Right lung (tissue), 10 donors: ENCODE measurements around the gene LGALS14. TPM values are rescaled to one million over a fixed set of nuclear protein-coding genes. Genes with fewer than 3 reads are reported as not detected.
A peak's percentile ranks its signal among the peaks of the same experiment; 100 is the strongest.
"Not testable (repeated sequence)": the region's sequence is repeated elsewhere in the genome, so short reads cannot be mapped to it uniquely, and the experiment has no call there.

Experiments
- DNase-seq, 2 donors: peaks; one replicate each; pipeline ENCODE4 v3.0.0-alpha.2; 2013
- long read RNA-seq, 8 donors: transcript quantifications; one replicate each; lab custom pipeline, GENCODE V29; 2026
- polyA plus RNA-seq, 5 donors: library from polyadenylated mRNA; unstranded; fragments of 120-200 nt; gene quantifications; one replicate each; pipeline versions ENCODE4 v1.2.1 to v1.2.3, GENCODE V29; 2013; ENCODE audit warnings: inconsistent platforms in 1 of 5, low replicate concordance in 1 of 5; ENCODE audit not compliant: insufficient read length in 5 of 5, insufficient read depth in 1 of 5

Gene LGALS14
- polyA plus RNA-seq, result under 1 TPM in 1 of 5 donors, not detected in 4; 0.37 TPM
- long read RNA-seq, donor 1, partial matches to known transcripts, result 0 of 2 reads
- long read RNA-seq, donor 1, other reads (novel, unspliced or antisense), result 0 of 2 reads
- long read RNA-seq, donor 2, result 0 reads
- long read RNA-seq, donor 3, result 0 reads
- long read RNA-seq, donor 4, result 0 reads
- long read RNA-seq, donor 5, result 0 reads
- long read RNA-seq, donor 6, result 0 reads
- long read RNA-seq, donor 7, result 0 reads
- long read RNA-seq, donor 8, result 0 reads

GRCh38 chr19:39704181-39705044 is at the start of gene LGALS14:
Gene LGALS14 (plus strand): TSS chr19:39704481. CDS start chr19:39704529, 48 bp downstream.
- DNase-seq, result no peak

GRCh38 chr19:39655613-39656012 is 48.7 kb upstream of the LGALS14 start, which contains the start of gene LGALS16:
Gene LGALS16 (plus strand): TSS chr19:39655913. CDS start chr19:39655962, 49 bp downstream.
- no peak for DNase-seq

DNA sequence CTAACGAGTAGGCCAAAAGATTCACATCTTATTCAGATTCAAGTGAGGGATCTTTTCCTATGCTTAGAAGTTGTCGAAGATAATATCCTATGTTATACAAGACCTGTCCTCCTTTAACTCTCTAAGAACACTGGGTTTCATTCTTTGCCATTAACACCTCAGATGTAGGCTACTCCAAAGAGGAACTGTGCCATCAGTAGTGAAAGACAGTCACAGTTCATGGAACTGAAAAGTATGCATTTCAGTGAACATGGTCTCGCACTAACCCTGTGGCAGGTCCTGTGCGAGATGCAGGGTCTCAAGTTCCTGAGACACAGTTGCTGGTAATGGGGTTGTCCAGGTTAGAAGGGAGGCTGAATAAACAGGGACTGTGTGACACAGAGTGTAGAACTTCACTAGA is 44.5 kb upstream of the LGALS14 start:
- no peak for DNase-seq

DNA sequence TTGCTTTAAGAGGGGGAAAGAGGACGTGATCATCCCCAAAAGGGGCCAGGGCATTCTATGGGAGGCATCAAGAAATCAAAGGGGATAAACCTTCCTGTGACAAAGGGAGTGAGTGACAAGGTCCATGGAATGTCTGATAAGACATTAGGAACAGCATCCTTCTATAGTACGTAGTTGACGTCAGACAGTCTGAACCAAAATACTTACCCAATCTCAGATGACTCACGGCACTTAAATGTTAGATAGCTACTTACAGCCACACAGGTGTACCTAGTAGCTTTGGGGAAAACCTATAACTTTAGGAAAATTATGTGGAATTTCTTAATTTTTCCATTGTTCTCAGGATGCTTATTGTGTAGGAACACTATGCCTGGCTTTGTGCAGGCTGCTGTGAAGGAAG is 43.6 kb upstream of the LGALS14 start:
- DNase-seq, result no peak

- DNase-seq, result no peak
Observed at GRCh38 chr19:39661565-39661964, 42.7 kb upstream of the LGALS14 start.

DNA sequence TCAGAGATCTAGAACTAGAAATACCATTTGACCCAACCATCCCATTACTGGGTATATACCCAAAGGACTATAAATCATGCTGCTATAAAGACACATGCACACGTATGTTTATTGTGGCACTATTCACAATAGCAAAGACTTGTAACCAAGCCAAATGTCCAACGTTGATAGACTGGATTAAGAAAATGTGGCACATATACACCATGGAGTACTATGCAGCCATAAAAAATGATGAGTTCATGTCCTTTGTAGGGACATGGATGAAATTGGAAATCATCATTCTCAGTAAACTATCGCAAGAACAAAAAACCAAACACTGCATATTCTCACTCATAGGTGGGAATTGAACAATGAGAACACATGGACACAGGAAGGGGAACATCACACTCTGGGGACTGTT is 34.4 kb upstream of the LGALS14 start:
- not testable (repeated sequence) for DNase-seq

DNA sequence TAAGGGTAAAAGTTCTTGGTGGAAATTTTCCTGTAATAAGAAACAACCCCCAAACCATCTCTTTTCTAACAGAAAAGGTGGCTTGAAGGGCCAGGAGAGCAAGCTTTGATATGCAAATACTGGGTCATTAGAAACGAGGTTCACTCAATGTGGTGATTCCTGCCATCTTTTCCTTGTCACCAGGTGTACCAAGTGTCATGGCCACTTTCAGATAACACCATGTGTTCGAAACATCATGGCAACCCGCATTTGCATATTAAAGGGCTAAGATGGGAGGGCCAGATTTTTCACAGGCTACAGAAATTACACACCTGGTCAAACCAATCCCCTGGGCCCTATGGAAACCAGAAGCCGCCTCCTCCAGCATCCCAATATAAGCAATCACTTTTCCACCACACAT is 33.3 kb upstream of the LGALS14 start:
- DNase-seq, result no peak

GRCh38 chr19:39671739-39672363 is 32.4 kb upstream of the LGALS14 start:
- DNase-seq, result peak in 1 of 2 donors; percentile 24

GRCh38 chr19:39672473-39672872 is 31.8 kb upstream of the LGALS14 start:
- no peak for DNase-seq

- DNase-seq, result not testable (repeated sequence)
Observed at GRCh38 chr19:39673862-39674261, 30.4 kb upstream of the LGALS14 start.

DNA sequence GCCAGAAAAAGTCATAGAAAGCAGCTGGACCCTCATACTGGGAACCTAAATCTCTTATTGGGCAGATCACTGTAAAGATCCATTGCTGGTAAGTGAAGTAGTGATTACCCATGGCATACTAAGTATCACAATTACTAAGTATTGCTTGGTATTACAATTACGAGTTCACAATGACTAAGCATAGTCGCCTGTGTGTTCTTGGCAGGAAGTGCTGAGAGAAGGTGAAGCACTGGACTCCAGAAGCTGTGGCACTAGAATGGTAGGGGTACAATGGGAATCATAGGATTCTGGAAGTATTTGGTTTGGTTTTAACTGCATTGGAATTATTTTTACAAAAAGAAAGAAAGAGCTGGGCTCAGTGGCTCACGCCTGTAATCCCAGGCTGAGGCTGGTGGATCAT is 28.3 kb upstream of the LGALS14 start:
- no peak for DNase-seq

- DNase-seq, result peak; percentile 8 to 10
Observed at GRCh38 chr19:39677961-39678889, 26.1 kb upstream of the LGALS14 start.

- no peak for DNase-seq
Observed at GRCh38 chr19:39679056-39679790, 25.1 kb upstream of the LGALS14 start.

- DNase-seq, result no peak
Observed at GRCh38 chr19:39679791-39680168, 24.5 kb upstream of the LGALS14 start.

- DNase-seq, result no peak
Observed at GRCh38 chr19:39680593-39680992, 23.7 kb upstream of the LGALS14 start.

- DNase-seq, result no peak
Observed at GRCh38 chr19:39681416-39681815, 22.9 kb upstream of the LGALS14 start.

DNA sequence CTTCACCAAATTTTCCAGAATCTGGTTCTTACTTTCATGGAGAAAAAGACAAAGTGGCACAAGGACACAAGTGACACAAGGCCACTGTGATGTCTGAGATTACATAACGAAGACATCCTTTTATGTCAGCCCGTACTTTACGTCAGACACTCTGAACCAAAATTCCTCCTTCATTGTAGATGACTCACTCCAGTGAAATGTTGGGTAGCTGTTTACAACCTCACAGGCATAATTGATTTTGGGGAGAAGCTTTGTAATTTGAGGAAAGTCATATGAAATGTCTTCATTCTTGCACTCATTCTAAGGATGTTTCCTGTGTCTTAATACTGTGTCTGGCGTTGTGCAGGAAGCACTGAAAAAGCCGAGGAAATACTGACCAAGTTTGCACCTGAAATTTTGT is 20.0 kb upstream of the LGALS14 start:
- DNase-seq, result no peak

DNA sequence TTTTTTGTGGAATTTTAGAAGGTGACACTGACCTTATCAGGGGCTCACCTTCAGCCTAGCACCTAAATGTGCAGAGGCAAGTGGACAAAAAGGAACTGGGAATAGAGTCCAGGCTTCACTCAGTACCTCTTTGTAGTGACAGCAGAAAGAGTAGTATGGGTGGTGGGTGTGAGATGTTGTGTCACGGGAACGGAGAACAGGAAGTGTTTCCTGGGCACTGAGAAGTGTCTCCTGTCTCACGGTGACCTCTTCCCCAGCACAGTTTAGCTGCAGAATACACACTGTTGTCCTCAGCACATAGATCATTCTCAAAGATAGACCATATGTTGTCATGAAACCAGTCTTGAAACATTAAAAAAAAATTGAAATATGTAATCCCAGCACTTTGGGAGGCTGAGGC is 17.5 kb upstream of the LGALS14 start:
- no peak for DNase-seq

GRCh38 chr19:39688637-39689036 is 15.6 kb upstream of the LGALS14 start:
- not testable (repeated sequence) for DNase-seq

DNA sequence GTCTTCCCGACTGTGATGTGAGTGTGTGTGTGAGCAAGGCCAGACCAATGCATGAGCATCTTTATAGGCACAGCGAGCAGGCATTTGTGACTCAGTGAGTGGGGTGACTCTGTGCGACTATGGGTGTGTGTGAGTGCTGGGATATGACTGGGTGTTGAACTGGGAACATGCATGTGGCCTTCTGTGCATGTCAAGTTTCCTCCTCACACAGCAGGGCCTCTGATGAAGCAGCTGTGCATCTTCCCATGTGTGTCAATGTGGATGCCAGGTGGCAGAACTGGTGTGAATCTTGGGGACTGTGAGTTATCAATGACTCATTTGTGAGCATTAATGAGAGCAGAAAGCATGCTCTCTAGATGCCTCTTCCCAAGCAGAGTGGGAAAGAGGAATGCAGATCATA is 12.1 kb upstream of the LGALS14 start:
- DNase-seq, result no peak

DNA sequence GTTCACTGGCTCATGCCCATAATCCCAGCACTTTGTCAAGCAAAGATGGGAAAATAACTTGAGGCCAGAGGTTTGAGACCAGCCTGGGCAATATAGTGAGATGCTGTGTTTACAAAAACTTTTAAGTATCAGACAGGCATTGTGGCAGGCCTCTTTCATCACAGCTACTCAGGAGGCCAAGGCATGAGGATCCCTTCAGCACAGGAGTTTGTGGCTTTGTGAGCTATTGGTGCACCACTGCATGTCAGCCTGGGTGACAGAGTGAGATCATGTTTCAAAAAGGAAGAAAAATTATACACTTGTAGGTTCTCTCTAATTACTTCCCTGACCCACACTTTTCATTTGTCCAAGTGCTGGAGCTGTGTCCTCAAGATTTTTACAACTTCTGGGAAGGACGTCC is 11.5 kb upstream of the LGALS14 start:
- no peak for DNase-seq
